Activated naive CD8-positive, alpha-beta T cell treated with anti-CD3 and anti-CD28 coated beads for 36 hours (primary cell): ENCODE results near the gene DDX39B. TPM values are rescaled to one million over a fixed set of nuclear protein-coding genes. Genes with fewer than 3 reads are reported as not detected.

Experiments used
- DNase-seq: peaks from one replicate; pipeline ENCODE4 v3.0.0; 2021
- H3K27ac Mint-ChIP-seq: one replicate; pipeline ENCODE4 v1.8.0; 2022; ENCODE audit warnings: mild to moderate bottlenecking, moderate library complexity, mixed read lengths
- H3K27me3 Mint-ChIP-seq: one replicate; pipeline ENCODE4 v1.8.0; 2022; ENCODE audit warnings: mild to moderate bottlenecking, mixed read lengths
- H3K36me3 Mint-ChIP-seq: one replicate; pipeline ENCODE4 v1.8.0; 2021; ENCODE audit warnings: mild to moderate bottlenecking, mixed read lengths
- H3K4me1 Mint-ChIP-seq: one replicate; pipeline ENCODE4 v1.8.0; 2021; ENCODE audit warnings: mixed read lengths
- H3K4me3 Mint-ChIP-seq: one replicate; pipeline ENCODE4 v1.8.0; 2022; ENCODE audit warnings: mild to moderate bottlenecking, moderate library complexity, mixed read lengths
- H3K9me3 Mint-ChIP-seq: one replicate; pipeline ENCODE4 v1.8.0; 2022; ENCODE audit warnings: mixed read lengths
- total RNA-seq, 2 experiments: library from RNA; stranded (reverse); gene quantifications; one replicate each; pipeline ENCODE4 v1.2.3, GENCODE V29; 2021

Gene DDX39B
- total RNA-seq, 2 experiments from 2014 or later, result 570 to 580 TPM

- Mint-ChIP-seq H3K4me3 (peak overlapping the region; percentile 93), H3K9me3 (no peaks in the 10 kb centered on the region), H3K36me3 (peaks cover 72% of the 10 kb centered on the region), H3K27ac (peak overlapping the region; percentile 92), H3K4me1 (peaks cover 49% of the 10 kb centered on the region), H3K27me3 (no peaks in the 10 kb centered on the region)
- no peak for DNase-seq
These were observed 37.3 kb upstream of the DDX39B start for GRCh38 chr6:31579119-31579505.

DNA sequence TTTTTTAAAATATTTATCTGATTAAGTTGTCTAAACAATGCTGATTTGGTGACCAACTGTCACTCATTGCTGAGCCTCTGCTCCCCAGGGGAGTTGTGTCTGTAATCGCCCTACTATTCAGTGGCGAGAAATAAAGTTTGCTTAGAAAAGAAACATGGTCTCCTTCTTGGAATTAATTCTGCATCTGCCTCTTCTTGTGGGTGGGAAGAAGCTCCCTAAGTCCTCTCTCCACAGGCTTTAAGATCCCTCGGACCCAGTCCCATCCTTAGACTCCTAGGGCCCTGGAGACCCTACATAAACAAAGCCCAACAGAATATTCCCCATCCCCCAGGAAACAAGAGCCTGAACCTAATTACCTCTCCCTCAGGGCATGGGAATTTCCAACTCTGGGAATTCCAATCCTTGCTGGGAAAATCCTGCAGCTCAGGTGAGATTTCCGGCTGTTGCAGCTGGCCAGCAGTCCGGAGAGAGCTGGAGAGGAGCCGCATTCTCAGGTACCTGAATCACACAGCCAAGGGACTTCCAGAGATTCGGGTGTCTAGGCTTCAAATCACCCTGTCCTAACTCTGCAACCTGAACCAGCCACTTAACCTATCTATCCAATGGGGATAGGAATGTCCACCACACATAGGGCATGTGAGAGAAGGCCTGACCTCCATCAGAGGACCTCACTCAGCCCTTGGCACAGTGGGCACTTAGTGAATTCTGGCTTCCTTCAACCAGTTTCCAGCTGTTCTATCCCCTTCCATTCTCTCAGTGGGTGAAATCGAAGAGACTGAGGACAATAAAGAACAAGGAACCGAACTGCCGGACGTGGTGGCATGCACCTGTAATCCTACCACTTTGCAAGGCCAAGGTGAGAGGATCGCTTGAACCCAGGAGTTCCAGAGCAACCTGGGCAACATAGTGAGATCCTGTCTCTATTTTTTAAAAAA is 36.6 kb upstream of the DDX39B start:
- Mint-ChIP-seq H3K27me3 (no peaks in the 10 kb centered on the region), H3K4me3 (peak overlapping the region; percentile 93), H3K27ac (peak overlapping the region; percentile 92), H3K9me3 (no peaks in the 10 kb centered on the region), H3K36me3 (peaks cover 78% of the 10 kb centered on the region), H3K4me1 (peaks cover 52% of the 10 kb centered on the region)
- no peak for DNase-seq

GRCh38 chr6:31577579-31577966 is 35.8 kb upstream of the DDX39B start:
- H3K4me3 Mint-ChIP-seq, result peak overlapping the region; percentile 93
- H3K27ac Mint-ChIP-seq, result peak overlapping the region; percentile 99
- H3K27me3 Mint-ChIP-seq, result no peaks in the 10 kb centered on the region
- DNase-seq, result no peak
- H3K9me3 Mint-ChIP-seq, result no peaks in the 10 kb centered on the region
- H3K4me1 Mint-ChIP-seq, result peaks cover 54% of the 10 kb centered on the region
- H3K36me3 Mint-ChIP-seq, result peaks cover 83% of the 10 kb centered on the region

DNA sequence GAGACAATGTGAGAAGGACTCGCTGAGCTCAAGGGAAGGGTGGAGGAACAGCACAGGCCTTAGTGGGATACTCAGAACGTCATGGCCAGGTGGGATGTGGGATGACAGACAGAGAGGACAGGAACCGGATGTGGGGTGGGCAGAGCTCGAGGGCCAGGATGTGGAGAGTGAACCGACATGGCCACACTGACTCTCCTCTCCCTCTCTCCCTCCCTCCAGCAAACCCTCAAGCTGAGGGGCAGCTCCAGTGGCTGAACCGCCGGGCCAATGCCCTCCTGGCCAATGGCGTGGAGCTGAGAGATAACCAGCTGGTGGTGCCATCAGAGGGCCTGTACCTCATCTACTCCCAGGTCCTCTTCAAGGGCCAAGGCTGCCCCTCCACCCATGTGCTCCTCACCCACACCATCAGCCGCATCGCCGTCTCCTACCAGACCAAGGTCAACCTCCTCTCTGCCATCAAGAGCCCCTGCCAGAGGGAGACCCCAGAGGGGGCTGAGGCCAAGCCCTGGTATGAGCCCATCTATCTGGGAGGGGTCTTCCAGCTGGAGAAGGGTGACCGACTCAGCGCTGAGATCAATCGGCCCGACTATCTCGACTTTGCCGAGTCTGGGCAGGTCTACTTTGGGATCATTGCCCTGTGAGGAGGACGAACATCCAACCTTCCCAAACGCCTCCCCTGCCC is 35.2 kb upstream of the DDX39B start:
- Mint-ChIP-seq H3K9me3 (no peaks in the 10 kb centered on the region), H3K27me3 (no peaks in the 10 kb centered on the region), H3K27ac (peak overlapping the region; percentile 99), H3K4me1 (peaks cover 51% of the 10 kb centered on the region), H3K36me3 (peaks cover 85% of the 10 kb centered on the region), H3K4me3 (peak overlapping the region; percentile 93)
- no peak for DNase-seq

DNA sequence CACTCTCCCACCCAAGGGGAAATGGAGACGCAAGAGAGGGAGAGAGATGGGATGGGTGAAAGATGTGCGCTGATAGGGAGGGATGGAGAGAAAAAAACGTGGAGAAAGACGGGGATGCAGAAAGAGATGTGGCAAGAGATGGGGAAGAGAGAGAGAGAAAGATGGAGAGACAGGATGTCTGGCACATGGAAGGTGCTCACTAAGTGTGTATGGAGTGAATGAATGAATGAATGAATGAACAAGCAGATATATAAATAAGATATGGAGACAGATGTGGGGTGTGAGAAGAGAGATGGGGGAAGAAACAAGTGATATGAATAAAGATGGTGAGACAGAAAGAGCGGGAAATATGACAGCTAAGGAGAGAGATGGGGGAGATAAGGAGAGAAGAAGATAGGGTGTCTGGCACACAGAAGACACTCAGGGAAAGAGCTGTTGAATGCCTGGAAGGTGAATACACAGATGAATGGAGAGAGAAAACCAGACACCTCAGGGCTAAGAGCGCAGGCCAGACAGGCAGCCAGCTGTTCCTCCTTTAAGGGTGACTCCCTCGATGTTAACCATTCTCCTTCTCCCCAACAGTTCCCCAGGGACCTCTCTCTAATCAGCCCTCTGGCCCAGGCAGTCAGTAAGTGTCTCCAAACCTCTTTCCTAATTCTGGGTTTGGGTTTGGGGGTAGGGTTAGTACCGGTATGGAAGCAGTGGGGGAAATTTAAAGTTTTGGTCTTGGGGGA is 34.3 kb upstream of the DDX39B start:
- DNase-seq, result no peak
- H3K36me3 Mint-ChIP-seq, result peaks cover 76% of the 10 kb centered on the region
- H3K4me1 Mint-ChIP-seq, result peaks cover 58% of the 10 kb centered on the region
- H3K27ac Mint-ChIP-seq, result peak overlapping the region; percentile 99
- no peaks in the 10 kb centered on the region for H3K27me3 Mint-ChIP-seq
- H3K9me3 Mint-ChIP-seq, result no peaks in the 10 kb centered on the region
- peak overlapping the region; percentile 93 for H3K4me3 Mint-ChIP-seq

DNA sequence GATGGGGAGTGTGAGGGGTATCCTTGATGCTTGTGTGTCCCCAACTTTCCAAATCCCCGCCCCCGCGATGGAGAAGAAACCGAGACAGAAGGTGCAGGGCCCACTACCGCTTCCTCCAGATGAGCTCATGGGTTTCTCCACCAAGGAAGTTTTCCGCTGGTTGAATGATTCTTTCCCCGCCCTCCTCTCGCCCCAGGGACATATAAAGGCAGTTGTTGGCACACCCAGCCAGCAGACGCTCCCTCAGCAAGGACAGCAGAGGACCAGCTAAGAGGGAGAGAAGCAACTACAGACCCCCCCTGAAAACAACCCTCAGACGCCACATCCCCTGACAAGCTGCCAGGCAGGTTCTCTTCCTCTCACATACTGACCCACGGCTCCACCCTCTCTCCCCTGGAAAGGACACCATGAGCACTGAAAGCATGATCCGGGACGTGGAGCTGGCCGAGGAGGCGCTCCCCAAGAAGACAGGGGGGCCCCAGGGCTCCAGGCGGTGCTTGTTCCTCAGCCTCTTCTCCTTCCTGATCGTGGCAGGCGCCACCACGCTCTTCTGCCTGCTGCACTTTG is 33.6 kb upstream of the DDX39B start, which contains the start of gene TNF:
Gene TNF (plus strand): TSS at position 231 of the 567 bp plus-strand sequence. CDS start 177 bp downstream, at position 408.
- peak; percentile 83 for DNase-seq
- no peaks in the 10 kb centered on the region for H3K27me3 Mint-ChIP-seq
- peak within 1 kb of the TSS; percentile 93 for H3K4me3 Mint-ChIP-seq
- peaks cover 70% of the 10 kb centered on the region for H3K36me3 Mint-ChIP-seq
- no peaks in the 10 kb centered on the region for H3K9me3 Mint-ChIP-seq
- peak within 1 kb of the TSS; percentile 99 for H3K27ac Mint-ChIP-seq
- peaks cover 62% of the 10 kb centered on the region for H3K4me1 Mint-ChIP-seq

DNA sequence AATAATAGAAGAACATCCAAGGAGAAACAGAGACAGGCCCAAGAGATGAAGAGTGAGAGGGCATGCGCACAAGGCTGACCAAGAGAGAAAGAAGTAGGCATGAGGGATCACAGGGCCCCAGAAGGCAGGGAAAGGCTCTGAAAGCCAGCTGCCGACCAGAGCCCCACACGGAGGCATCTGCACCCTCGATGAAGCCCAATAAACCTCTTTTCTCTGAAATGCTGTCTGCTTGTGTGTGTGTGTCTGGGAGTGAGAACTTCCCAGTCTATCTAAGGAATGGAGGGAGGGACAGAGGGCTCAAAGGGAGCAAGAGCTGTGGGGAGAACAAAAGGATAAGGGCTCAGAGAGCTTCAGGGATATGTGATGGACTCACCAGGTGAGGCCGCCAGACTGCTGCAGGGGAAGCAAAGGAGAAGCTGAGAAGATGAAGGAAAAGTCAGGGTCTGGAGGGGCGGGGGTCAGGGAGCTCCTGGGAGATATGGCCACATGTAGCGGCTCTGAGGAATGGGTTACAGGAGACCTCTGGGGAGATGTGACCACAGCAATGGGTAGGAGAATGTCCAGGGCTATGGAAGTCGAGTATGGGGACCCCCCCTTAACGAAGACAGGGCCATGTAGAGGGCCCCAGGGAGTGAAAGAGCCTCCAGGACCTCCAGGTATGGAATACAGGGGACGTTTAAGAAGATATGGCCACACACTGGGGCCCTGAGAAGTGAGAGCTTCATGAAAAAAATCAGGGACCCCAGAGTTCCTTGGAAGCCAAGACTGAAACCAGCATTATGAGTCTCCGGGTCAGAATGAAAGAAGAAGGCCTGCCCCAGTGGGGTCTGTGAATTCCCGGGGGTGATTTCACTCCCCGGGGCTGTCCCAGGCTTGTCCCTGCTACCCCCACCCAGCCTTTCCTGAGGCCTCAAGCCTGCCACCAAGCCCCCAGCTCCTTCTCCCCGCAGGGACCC is 32.6 kb upstream of the DDX39B start:
- Mint-ChIP-seq H3K27me3 (no peaks in the 10 kb centered on the region), H3K9me3 (no peaks in the 10 kb centered on the region), H3K4me3 (peak overlapping the region; percentile 93), H3K36me3 (peaks cover 67% of the 10 kb centered on the region), H3K4me1 (peaks cover 66% of the 10 kb centered on the region), H3K27ac (peak overlapping the region; percentile 99)
- DNase-seq, result no peak

DNA sequence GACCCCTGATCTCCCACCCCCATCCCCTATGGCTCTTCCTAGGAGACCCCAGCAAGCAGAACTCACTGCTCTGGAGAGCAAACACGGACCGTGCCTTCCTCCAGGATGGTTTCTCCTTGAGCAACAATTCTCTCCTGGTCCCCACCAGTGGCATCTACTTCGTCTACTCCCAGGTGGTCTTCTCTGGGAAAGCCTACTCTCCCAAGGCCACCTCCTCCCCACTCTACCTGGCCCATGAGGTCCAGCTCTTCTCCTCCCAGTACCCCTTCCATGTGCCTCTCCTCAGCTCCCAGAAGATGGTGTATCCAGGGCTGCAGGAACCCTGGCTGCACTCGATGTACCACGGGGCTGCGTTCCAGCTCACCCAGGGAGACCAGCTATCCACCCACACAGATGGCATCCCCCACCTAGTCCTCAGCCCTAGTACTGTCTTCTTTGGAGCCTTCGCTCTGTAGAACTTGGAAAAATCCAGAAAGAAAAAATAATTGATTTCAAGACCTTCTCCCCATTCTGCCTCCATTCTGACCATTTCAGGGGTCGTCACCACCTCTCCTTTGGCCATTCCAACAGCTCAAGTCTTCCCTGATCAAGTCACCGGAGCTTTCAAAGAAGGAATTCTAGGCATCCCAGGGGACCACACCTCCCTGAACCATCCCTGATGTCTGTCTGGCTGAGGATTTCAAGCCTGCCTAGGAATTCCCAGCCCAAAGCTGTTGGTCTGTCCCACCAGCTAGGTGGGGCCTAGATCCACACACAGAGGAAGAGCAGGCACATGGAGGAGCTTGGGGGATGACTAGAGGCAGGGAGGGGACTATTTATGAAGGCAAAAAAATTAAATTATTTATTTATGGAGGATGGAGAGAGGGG is 31.7 kb upstream of the DDX39B start:
- peaks cover 66% of the 10 kb centered on the region for H3K4me1 Mint-ChIP-seq
- no peaks in the 10 kb centered on the region for H3K9me3 Mint-ChIP-seq
- peak overlapping the region; percentile 93 for H3K4me3 Mint-ChIP-seq
- H3K36me3 Mint-ChIP-seq, result peaks cover 61% of the 10 kb centered on the region
- DNase-seq, result no peak
- H3K27me3 Mint-ChIP-seq, result no peaks in the 10 kb centered on the region
- H3K27ac Mint-ChIP-seq, result peak overlapping the region; percentile 99

- H3K4me1 Mint-ChIP-seq, result peaks cover 72% of the 10 kb centered on the region
- peak within 1 kb of the TSS; percentile 99 for H3K27ac Mint-ChIP-seq
- peak within 1 kb of the TSS; percentile 93 for H3K4me3 Mint-ChIP-seq
- peak; percentile 82 for DNase-seq
- peaks cover 56% of the 10 kb centered on the region for H3K36me3 Mint-ChIP-seq
- no peaks in the 10 kb centered on the region for H3K9me3 Mint-ChIP-seq
- H3K27me3 Mint-ChIP-seq, result no peaks in the 10 kb centered on the region
These were observed 30.5 kb upstream of the DDX39B start, which contains the start of gene LTA for GRCh38 chr6:31572041-31572911. Gene LTA (plus strand): TSS chr6:31572289. CDS start chr6:31572743, 454 bp downstream.

GRCh38 chr6:31569861-31570536 is 28.2 kb upstream of the DDX39B start:
- Mint-ChIP-seq H3K27ac (peak overlapping the region; percentile 40), H3K9me3 (no peaks in the 10 kb centered on the region), H3K36me3 (peaks cover 41% of the 10 kb centered on the region), H3K27me3 (no peaks in the 10 kb centered on the region), H3K4me3 (peak overlapping the region; percentile 38), H3K4me1 (peaks cover 74% of the 10 kb centered on the region)
- DNase-seq, result no peak

DNA sequence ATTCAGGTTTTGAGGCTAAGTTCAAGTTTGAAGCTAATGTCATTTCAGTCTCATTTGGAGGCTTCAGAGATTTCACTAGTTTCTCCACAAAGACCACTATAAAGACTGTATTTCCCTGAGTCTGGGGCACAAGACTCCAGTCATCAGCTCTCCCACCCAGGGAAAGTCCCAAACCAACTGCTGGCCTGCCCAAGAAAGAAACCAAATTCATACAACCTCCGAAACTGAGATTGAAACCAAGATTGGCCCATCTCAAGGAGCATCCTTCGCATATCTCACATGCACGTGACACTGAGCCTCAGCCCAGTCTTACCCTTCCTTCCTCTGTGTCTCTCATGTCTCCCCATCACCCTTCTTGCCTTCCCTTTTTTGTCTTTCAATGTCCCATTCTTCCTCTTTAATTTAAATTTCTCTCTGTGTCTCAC is 26.7 kb upstream of the DDX39B start:
- Mint-ChIP-seq H3K27ac (peak overlapping the region; percentile 88), H3K36me3 (peaks cover 42% of the 10 kb centered on the region), H3K9me3 (no peaks in the 10 kb centered on the region), H3K4me1 (peaks cover 69% of the 10 kb centered on the region), H3K4me3 (peak overlapping the region; percentile 59), H3K27me3 (no peaks in the 10 kb centered on the region)
- DNase-seq, result peak; percentile 81
